ENCODE results near the gene GTF2H1. TPM values are rescaled to one million over a fixed set of nuclear protein-coding genes. Genes with fewer than 3 reads are reported as not detected.

Gene GTF2H1
- total and polyA plus RNA-seq, 4 donors = 35.6 to 53.3 (median 38.7) TPM

DNA sequence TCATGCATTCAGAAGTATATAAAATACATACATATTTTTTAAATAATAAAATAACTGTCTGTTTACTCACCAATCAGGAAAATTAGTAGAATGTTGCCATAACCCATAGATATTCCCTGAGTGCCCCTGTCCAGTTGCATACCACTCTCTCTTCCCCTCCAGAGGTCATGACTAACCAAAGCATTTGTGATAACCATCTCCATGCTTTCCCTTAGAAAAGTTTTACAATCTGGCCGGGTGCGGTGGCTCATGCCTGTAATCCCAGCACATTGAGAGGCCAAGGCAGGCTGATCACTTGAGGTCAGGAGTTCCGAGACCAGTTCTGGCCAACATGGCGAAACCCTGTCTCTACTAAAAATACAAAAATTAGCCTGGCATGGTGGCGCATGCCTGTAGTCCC, 38.8 kb downstream of the GTF2H1 start:
- intact Hi-C loops (cut with DNase I) = no loop called here
- DNase-seq (no peak), ATAC-seq (ENCODE audit: low FRiP score) (no peak)
- Histone ChIP-seq H3K4me1 (ENCODE audit: control insufficient read depth in 1 of 2, insufficient read depth in 2 of 2, low read length in 2 of 2) (no peaks in the 10 kb centered on the region), H3K27ac (ENCODE audit: low read depth in 1 of 2, low read length in 2 of 2) (no peak overlapping the region), H3K36me3 (ENCODE audit: control insufficient read depth in 1 of 2, insufficient read depth in 2 of 2, low read length in 1 of 2) (peaks cover 5 to 9% of the 10 kb centered on the region in 2 donors), H3K4me3 (ENCODE audit: low read length in 2 of 2) (no peak overlapping the region), H3K9me3 (ENCODE audit: control insufficient read depth, low read length) (no peaks in the 10 kb centered on the region), H3K27me3 (ENCODE audit: control insufficient read depth in 1 of 2, insufficient read depth in 2 of 2, low read length in 1 of 2) (no peaks in the 10 kb centered on the region)
- 95 to 96% methylated on average over 5 of the region's 5 CpGs for WGBS, 2 donors

DNA sequence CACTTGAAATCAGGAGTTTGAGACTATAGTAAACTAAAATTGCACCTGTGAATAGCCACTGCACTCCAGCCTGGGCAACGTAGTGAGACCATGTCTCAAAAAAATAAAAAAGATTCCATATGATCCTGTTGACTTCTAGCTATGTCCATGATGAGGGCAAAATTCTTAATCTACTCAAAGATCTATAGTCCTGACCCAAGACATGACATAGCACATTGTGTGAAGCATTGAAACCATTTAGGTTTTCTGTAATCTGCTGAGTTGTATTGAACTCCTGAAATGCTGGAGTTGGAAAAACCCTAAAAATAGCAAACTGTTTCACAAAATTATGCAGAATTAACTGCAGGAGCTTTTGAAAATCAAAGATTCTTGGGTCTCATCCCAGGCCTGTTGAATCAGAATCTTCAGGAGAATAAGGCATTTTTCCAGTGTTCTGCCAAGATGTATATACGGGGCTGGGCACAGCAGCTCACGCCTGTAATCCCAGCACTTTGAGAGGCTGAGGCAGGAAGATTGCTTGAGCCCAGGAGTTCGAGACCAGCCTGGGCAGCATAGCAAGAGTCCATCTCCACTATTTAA, 42.2 kb downstream of the GTF2H1 start:
- no peaks in the 10 kb centered on the region for H3K4me1 ChIP-seq (ENCODE audit: control insufficient read depth in 1 of 2, insufficient read depth in 2 of 2, low read length in 2 of 2)
- intact Hi-C loops (cut with DNase I) = no loop called here
- no peak overlapping the region for H3K27ac ChIP-seq (ENCODE audit: low read depth in 1 of 2, low read length in 2 of 2)
- no peak for DNase-seq
- no peak for ATAC-seq (ENCODE audit: low FRiP score)
- H3K4me3 ChIP-seq (ENCODE audit: low read length in 2 of 2) = no peak overlapping the region
- no peaks in the 10 kb centered on the region for H3K27me3 ChIP-seq (ENCODE audit: control insufficient read depth in 1 of 2, insufficient read depth in 2 of 2, low read length in 1 of 2)
- WGBS, 2 donors = 82 to 84% methylated on average over 4 of the region's 4 CpGs
- H3K9me3 ChIP-seq (ENCODE audit: control insufficient read depth, low read length) = no peaks in the 10 kb centered on the region
- H3K36me3 ChIP-seq (ENCODE audit: control insufficient read depth in 1 of 2, insufficient read depth in 2 of 2, low read length in 1 of 2) = peaks cover 3 to 11% of the 10 kb centered on the region in 2 donors

DNA sequence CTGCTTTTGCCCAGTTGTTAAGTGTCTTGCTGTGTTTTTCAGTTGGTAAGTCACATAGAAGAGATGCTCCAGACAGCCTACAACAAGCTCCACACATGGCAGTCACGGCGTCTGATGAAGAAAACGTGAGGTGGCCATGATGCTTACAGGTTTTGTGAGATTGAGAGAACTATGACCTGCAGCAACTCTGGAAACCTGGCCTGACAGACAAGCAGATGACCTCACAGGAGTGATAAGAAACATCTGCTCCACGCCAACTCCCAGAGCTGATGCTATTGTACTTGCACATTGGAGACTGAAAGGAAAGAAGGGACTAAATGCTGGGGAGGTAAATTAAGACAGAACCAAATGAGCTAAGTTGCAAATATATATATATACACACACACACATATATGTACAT, 43.4 kb downstream of the GTF2H1 start:
- Histone ChIP-seq H3K36me3 (ENCODE audit: control insufficient read depth in 1 of 2, insufficient read depth in 2 of 2, low read length in 1 of 2) (peaks cover 3 to 11% of the 10 kb centered on the region in 2 donors), H3K4me3 (ENCODE audit: low read length in 2 of 2) (no peak overlapping the region), H3K9me3 (ENCODE audit: control insufficient read depth, low read length) (no peaks in the 10 kb centered on the region), H3K4me1 (ENCODE audit: control insufficient read depth in 1 of 2, insufficient read depth in 2 of 2, low read length in 2 of 2) (no peaks in the 10 kb centered on the region), H3K27ac (ENCODE audit: low read depth in 1 of 2, low read length in 2 of 2) (no peak overlapping the region), H3K27me3 (ENCODE audit: control insufficient read depth in 1 of 2, insufficient read depth in 2 of 2, low read length in 1 of 2) (no peaks in the 10 kb centered on the region)
- ATAC-seq (ENCODE audit: low FRiP score) (no peak), DNase-seq (no peak)
- WGBS, 2 donors = 92 to 93% methylated on average over 4 of the region's 4 CpGs
- intact Hi-C loops (cut with DNase I) = no loop called here

GRCh38 chr11:18366286-18366685, 43.9 kb downstream of the GTF2H1 start:
- DNase-seq (no peak), ATAC-seq (ENCODE audit: low FRiP score) (no peak)
- intact Hi-C loops (cut with DNase I) = no loop called here
- Histone ChIP-seq H3K27me3 (ENCODE audit: control insufficient read depth in 1 of 2, insufficient read depth in 2 of 2, low read length in 1 of 2) (no peaks in the 10 kb centered on the region), H3K27ac (ENCODE audit: low read depth in 1 of 2, low read length in 2 of 2) (no peak overlapping the region), H3K4me3 (ENCODE audit: low read length in 2 of 2) (no peak overlapping the region), H3K4me1 (ENCODE audit: control insufficient read depth in 1 of 2, insufficient read depth in 2 of 2, low read length in 2 of 2) (no peaks in the 10 kb centered on the region), H3K36me3 (ENCODE audit: control insufficient read depth in 1 of 2, insufficient read depth in 2 of 2, low read length in 1 of 2) (peaks cover 3 to 9% of the 10 kb centered on the region in 2 donors), H3K9me3 (ENCODE audit: control insufficient read depth, low read length) (no peaks in the 10 kb centered on the region)
- WGBS, 2 donors = 83 to 90% methylated on average over 4 of the region's 4 CpGs

DNA sequence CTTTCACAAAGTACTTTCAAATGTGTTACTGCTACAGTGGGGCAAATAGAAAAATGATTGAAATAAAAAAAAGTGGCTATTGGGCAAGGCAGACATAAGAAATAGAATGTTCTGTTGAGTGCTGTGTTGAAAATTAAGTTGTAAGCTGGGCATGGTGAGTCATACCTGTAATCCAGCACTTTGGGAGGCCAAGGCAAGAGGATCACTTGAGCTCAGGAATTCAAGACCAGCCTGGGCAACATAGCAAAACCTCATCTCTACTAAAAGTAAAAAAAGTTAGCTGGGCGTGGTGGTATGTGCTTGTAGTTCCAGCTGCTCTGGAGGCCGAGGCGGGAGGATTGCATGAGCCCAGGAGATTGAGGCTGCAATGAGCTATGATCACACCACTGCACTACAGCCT, 45.1 kb downstream of the GTF2H1 start:
- intact Hi-C loops (cut with DNase I) = no loop called here
- Histone ChIP-seq H3K9me3 (ENCODE audit: control insufficient read depth, low read length) (no peaks in the 10 kb centered on the region), H3K4me1 (ENCODE audit: control insufficient read depth in 1 of 2, insufficient read depth in 2 of 2, low read length in 2 of 2) (no peaks in the 10 kb centered on the region), H3K36me3 (ENCODE audit: control insufficient read depth in 1 of 2, insufficient read depth in 2 of 2, low read length in 1 of 2) (peaks cover 3 to 7% of the 10 kb centered on the region in 2 donors), H3K27me3 (ENCODE audit: control insufficient read depth in 1 of 2, insufficient read depth in 2 of 2, low read length in 1 of 2) (no peaks in the 10 kb centered on the region), H3K27ac (ENCODE audit: low read depth in 1 of 2, low read length in 2 of 2) (no peak overlapping the region), H3K4me3 (ENCODE audit: low read length in 2 of 2) (no peak overlapping the region)
- DNase-seq = no peak
- ATAC-seq (ENCODE audit: low FRiP score) = no peak
- WGBS, 2 donors = 98 to 100% methylated on average over 3 of the region's 3 CpGs

- ATAC-seq (ENCODE audit: low FRiP score) (no peak), DNase-seq (no peak)
- peaks cover 3 to 7% of the 10 kb centered on the region in 2 donors for H3K36me3 ChIP-seq (ENCODE audit: control insufficient read depth in 1 of 2, insufficient read depth in 2 of 2, low read length in 1 of 2)
- no peaks in the 10 kb centered on the region for H3K4me1 ChIP-seq (ENCODE audit: control insufficient read depth in 1 of 2, insufficient read depth in 2 of 2, low read length in 2 of 2)
- no peak overlapping the region for H3K4me3 ChIP-seq (ENCODE audit: low read length in 2 of 2)
- no peak overlapping the region for H3K27ac ChIP-seq (ENCODE audit: low read depth in 1 of 2, low read length in 2 of 2)
- H3K9me3 ChIP-seq (ENCODE audit: control insufficient read depth, low read length) = no peaks in the 10 kb centered on the region
- intact Hi-C loops (cut with DNase I) = no loop called here
- WGBS, 2 donors = 69 to 75% methylated on average over 2 of the region's 2 CpGs
- H3K27me3 ChIP-seq (ENCODE audit: control insufficient read depth in 1 of 2, insufficient read depth in 2 of 2, low read length in 1 of 2) = no peaks in the 10 kb centered on the region
These were observed 45.9 kb downstream of the GTF2H1 start for GRCh38 chr11:18368221-18368620.

DNA sequence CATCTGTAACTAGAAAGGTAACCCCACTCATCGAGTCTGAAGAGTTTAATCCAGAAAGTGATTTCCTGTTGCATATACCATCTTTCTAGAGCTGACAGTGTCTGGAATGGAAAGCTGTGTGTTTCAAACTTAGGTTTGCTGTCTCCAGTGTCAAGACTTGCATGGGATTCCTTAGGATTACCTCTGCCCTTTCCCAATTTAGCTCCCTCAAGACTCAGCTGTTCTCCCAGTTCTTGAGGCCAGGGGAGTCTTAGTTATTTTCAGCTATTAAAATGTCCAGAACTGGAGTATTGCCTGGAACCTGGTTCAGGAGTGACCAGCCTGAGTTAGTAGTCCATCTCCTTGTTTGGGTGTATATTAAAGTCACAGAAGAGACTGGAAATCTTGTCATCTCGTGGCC, 47.0 kb downstream of the GTF2H1 start:
- 73% methylated on average over 2 of the region's 2 CpGs for WGBS, 2 donors
- no peak for ATAC-seq (ENCODE audit: low FRiP score)
- H3K27ac ChIP-seq (ENCODE audit: low read depth in 1 of 2, low read length in 2 of 2) = no peak overlapping the region

GRCh38 chr11:18371279-18371678, 48.9 kb downstream of the GTF2H1 start:
- WGBS, 2 donors = 82 to 85% methylated on average over 2 of the region's 2 CpGs
- intact Hi-C loops (cut with DNase I) = no loop called here
- H3K27me3 ChIP-seq (ENCODE audit: control insufficient read depth in 1 of 2, insufficient read depth in 2 of 2, low read length in 1 of 2) = no peaks in the 10 kb centered on the region
- H3K4me1 ChIP-seq (ENCODE audit: control insufficient read depth in 1 of 2, insufficient read depth in 2 of 2, low read length in 2 of 2) = no peaks in the 10 kb centered on the region
- no peak overlapping the region for H3K4me3 ChIP-seq (ENCODE audit: low read length in 2 of 2)
- no peak overlapping the region for H3K27ac ChIP-seq (ENCODE audit: low read depth in 1 of 2, low read length in 2 of 2)
- no peaks in the 10 kb centered on the region for H3K9me3 ChIP-seq (ENCODE audit: control insufficient read depth, low read length)
- peaks cover 0 to 2% of the 10 kb centered on the region in 2 donors for H3K36me3 ChIP-seq (ENCODE audit: control insufficient read depth in 1 of 2, insufficient read depth in 2 of 2, low read length in 1 of 2)
- DNase-seq = no peak
- no peak for ATAC-seq (ENCODE audit: low FRiP score)

More for the DNA sequence above, 47.0 kb downstream of the GTF2H1 start:
- no peaks in the 10 kb centered on the region for H3K9me3 ChIP-seq (ENCODE audit: control insufficient read depth, low read length)
- DNase-seq = no peak
- no peak overlapping the region for H3K4me3 ChIP-seq (ENCODE audit: low read length in 2 of 2)
- H3K27me3 ChIP-seq (ENCODE audit: control insufficient read depth in 1 of 2, insufficient read depth in 2 of 2, low read length in 1 of 2) = no peaks in the 10 kb centered on the region
- intact Hi-C loops (cut with DNase I) = no loop called here
- H3K36me3 ChIP-seq (ENCODE audit: control insufficient read depth in 1 of 2, insufficient read depth in 2 of 2, low read length in 1 of 2) = peaks cover 3 to 7% of the 10 kb centered on the region in 2 donors
- no peaks in the 10 kb centered on the region for H3K4me1 ChIP-seq (ENCODE audit: control insufficient read depth in 1 of 2, insufficient read depth in 2 of 2, low read length in 2 of 2)

- Histone ChIP-seq H3K27me3 (ENCODE audit: control insufficient read depth in 1 of 2, insufficient read depth in 2 of 2, low read length in 1 of 2) (no peaks in the 10 kb centered on the region), H3K27ac (ENCODE audit: low read depth in 1 of 2, low read length in 2 of 2) (no peak overlapping the region), H3K9me3 (ENCODE audit: control insufficient read depth, low read length) (no peaks in the 10 kb centered on the region), H3K4me3 (ENCODE audit: low read length in 2 of 2) (no peak overlapping the region), H3K4me1 (ENCODE audit: control insufficient read depth in 1 of 2, insufficient read depth in 2 of 2, low read length in 2 of 2) (no peaks in the 10 kb centered on the region), H3K36me3 (ENCODE audit: control insufficient read depth in 1 of 2, insufficient read depth in 2 of 2, low read length in 1 of 2) (peaks cover 0 to 2% of the 10 kb centered on the region in 2 donors)
- intact Hi-C loops (cut with DNase I) = no loop called here
- DNase-seq (no peak), ATAC-seq (ENCODE audit: low FRiP score) (no peak)
- WGBS, 2 donors = 86 to 87% methylated on average over 2 of the region's 2 CpGs
These were observed 49.8 kb downstream of the GTF2H1 start for GRCh38 chr11:18372201-18372600.
